DMS53 (cell line): ENCODE data around the gene SLC36A4.
"Not testable (repeated sequence)": the region's sequence is repeated elsewhere in the genome, so short reads cannot be mapped to it uniquely, and the experiment has no call there.

Experiments used
- DNase-seq: peaks from one replicate; lab custom pipeline; 2025; lab: John Stamatoyannopoulos, UW

The SLC36A4 gene

DNA sequence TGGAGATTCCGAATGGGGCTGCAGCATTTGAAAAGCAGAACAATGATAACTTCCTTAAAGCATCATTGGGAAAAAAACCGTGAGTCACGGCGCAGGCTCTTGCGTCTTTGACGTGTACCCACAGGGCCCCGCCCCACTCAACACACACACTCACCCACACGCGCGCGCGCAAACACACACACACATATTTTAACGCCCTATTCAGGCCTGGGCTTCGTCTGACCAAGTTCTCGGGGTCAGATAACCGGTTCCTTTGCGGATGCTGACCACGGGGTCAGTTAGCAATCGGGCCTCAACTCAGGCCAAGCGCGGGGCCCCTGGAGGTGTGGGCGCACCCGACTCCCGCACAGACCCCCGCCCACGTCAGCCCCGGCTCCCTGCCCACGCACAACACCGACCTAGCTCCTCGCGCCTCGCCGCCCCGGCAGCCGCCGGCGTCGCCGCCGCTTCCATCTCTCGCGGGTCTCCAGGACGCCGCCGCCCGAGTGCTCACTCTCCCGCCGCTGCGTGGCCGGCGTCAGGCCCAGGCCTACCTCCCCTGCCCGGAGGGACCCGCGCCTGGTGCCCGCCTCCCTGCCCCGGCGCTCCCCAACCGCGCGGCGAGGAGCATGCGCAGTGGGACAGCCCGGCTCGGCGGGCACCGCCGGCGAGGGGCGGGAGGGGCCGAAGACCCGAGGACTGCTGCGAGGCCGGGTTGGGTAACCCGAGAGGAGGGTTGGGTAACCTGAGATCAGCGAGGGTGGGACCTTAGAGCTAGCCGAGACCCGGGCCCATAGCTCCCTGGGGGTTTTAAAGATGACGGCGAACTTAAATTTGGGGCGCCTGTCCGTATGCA, at the start of gene SLC36A4:
SLC36A4 (minus strand) TSS at position 612 of the 835 bp plus-strand sequence; CDS start at position 453, 159 bp downstream.
- peak; percentile 100 for DNase-seq

DNA sequence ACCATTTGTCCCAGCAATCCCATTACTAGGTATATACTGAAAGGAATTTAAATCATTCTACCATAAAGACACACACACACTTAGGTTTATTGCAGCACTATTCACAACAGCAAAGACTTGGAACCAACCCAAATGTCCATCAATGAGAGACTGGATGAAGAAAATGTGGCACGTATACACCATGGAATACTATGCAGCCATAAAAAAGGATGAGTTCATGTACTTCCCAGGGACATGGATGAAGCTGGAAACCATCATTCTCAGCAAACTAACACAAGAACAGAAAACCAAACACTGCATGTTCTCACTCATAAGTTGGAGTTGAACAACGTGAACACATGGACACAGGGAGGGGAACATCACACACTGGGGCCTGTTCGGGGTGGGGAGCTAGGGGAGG, 49.0 kb upstream of the SLC36A4 start:
- not testable (repeated sequence) for DNase-seq

DNA sequence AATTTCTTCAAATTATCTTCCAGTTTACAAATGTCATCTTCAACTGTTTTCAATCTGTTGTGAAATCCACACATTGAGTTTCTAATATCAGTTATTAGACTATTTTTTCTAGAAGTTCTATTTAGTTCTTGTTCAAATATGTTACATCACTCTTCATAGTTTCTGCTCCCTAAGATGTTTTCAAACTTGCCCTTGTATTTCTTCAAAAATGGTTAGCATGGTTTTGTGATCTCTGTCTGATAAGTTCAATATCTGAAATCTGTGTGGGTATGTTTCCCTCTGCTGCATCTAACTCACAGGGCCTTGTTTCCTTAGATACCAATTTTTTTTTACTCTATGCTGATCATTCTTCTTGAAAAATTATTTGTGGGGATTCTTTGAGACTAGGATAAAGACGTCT, 46.2 kb upstream of the SLC36A4 start:
- no peak for DNase-seq

DNA sequence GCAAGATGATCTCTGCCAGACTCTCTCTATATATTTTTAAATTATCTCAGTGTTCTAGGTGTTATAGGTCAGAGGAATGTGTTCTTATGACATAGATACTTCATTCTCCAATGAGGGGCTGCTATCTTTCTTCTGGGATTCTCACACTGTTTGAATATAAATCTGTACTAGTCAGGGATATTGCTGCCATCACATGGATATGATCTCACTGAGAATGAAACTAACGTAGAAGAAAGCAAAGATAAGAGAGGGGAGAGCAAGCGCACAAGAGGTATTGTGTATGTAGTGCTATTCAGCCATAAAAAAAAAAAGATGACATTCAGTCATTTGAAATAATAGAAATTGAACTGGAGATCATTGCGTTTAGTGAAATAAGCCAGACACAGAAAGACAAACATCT, 42.2 kb upstream of the SLC36A4 start:
- no peak for DNase-seq

DNA sequence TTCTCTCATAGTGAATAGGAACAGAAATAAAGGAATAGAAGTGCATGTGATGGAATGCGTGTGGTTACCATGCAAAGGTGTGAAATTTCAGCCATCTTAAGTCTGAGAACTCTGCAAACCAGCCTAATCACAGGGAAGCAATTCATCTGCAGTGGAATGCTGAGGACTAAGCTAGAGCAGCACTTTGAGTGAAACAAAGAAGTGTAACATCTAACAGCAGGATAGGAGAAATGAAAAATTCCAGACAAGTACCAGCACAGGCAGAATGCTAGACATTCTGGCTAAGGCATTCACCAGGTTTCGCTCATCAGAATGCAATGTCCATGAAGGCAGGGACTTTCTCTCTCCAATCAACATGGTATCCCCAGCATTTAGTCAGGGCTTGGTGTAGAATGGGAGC, 41.2 kb upstream of the SLC36A4 start:
- no peak for DNase-seq

DNA sequence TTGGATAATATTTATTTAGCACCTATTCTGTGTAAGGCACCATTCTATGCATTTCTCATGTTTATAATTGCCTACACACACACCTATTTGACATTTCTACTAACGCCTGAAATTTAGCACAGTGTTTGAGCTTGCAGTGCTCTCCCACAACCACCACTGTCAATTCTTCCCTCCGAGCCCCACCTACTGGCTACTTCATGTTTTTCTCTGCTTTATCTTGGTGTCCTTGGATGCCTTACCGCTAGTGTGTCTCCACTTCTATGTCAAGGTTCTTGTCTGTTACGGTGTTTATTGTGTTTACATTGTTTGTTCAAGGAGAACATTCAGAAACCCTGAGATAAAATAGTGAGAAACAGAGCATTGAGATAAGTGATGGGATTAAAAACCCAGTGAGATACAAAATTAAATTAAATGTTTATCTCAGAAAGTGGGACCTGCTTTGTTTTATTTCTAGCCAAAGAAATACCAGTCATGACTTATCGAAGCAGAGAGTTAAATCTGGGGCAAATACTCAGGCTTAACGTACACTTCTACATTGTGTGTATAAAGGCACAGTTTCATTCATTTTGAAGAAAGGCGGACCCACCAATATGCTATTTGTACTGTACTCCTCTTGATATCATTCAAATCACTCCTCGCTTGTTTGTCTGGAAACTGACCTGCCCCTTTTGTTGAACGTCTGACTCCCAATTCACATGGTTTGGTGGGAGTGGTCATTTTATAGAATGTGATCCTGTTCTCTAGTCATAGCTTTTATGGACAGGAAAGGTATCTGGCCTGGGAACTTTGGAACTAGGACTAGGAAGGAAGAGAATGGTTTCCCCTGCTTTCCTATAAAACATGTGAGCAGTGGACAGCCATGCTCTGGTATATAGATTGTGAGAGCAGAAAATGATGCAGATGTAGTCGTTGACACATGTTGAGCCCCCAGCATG, 39.2 kb upstream of the SLC36A4 start:
- peak; percentile 36 for DNase-seq

DNA sequence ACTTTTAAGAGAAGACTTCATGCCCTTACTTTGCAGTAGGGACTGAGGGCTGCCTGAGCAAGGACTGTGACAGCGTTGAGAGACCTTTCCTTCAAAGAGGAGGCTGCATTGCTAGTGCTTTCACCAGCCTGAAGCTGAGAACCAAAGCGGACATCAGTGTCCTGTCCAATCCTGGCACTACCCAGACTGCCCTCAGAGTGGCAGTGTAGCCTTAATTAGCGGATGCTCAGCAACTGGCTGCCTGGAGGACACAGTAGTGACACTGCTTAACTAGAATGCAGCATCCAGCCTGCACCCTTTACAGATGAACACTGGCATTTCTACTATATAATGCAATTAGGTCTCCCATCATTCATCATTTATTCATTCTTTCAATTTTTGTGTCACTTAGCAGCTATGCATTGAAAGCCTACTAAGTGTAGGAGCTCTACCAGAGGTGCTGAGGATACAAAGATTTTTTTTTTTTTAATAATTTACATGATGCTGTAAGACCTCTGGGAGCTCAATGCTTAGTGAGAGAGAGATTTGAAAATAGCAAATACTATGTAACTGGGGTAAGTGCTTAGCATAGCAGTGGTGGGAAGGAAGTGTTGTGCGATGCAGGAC, 36.9 kb upstream of the SLC36A4 start:
- DNase-seq, result peak; percentile 96

DNA sequence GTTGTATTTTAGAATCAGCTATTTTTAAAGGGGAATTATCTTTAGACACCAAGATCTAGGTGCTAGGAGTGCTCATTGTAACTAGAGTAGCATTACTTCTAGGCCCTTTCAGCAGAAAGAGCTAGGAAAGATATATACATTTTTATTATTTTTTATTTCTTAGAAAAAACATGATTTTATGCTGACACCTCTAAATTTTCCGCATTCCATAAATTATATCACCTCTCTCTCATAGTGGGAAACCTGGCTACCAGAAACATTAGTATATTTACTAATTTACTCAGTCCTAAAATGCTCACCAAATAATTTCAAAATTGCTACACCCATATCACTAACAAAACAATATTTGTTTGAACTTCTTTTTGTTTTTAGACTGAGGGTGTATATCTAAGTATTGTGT, 32.1 kb upstream of the SLC36A4 start:
- DNase-seq, result no peak

DNA sequence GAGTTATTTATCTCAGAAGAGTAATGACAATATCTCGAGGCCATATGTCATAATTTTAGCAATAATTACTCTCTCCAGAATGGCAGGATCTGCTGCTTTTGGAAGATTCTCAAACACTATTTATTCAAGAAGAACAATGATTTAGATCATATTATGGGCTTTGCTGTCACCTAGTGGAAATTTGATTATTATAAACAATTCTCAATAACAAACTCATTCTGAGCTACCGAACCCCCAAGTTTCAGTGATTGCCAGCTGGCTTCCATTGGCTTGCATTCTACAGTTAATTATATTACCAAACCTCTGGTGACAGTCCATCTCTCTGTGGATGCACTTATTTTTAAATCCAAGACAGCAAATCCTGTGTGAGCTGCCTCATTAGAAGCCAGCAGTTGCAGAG, 27.9 kb upstream of the SLC36A4 start:
- DNase-seq, result peak; percentile 86

DNA sequence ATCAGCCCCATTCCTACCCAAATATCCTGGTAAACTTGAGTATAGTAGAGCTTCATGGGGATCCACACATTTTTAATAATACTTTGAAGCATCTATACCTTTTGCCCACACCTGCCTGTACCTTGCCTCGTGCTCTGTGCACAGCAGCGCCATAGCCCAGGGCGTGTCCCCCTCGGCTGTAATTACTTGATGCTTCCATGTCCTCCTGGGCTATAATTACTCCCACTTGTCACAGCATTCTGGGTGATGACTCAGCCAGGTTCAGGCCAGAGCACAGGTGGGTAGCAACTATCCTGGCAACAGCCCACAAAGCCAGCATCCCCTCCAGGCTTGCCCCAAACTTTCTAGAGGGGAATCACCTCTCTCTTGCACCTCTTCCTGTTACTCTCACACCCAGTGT, 23.7 kb upstream of the SLC36A4 start:
- peak; percentile 98 for DNase-seq

DNA sequence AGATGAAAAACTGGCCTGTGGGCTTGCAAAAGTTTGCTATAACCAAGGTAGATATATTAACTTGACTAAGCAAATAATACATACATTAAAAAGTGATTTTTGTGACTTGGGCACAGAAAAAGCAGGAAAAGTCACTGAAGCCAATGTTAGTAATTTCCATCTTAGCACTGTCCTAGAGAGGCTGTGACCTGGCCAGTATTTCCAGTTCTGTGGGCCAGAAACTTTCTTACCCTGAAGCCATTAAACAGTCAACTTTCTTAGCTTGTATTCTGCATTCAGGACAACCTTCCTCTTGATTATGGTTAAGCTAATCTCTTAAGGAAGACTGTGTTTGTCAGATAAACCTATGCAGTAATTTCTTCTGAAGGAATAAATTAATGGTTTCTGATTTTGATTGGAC, 22.3 kb upstream of the SLC36A4 start:
- peak; percentile 59 for DNase-seq

DNA sequence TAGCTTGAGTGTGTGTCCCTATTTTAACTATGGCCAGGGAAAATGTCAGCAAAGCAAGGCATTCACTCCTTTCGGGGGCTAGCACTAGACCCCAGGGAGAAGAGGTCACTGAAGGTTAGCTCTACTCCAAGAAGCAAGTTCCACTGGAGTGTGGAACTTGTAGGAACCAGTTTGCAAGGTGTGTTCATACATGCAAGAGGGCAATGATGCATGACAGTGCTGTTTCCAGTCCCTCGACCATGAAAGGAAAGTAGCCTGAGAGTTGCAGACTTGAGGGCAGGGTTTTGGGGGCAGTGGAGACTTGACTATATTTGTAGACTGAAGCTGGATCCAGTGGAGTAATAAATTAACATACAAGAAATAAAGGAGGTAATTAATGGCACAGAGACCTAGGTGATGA, 21.6 kb upstream of the SLC36A4 start:
- peak; percentile 94 for DNase-seq

DNA sequence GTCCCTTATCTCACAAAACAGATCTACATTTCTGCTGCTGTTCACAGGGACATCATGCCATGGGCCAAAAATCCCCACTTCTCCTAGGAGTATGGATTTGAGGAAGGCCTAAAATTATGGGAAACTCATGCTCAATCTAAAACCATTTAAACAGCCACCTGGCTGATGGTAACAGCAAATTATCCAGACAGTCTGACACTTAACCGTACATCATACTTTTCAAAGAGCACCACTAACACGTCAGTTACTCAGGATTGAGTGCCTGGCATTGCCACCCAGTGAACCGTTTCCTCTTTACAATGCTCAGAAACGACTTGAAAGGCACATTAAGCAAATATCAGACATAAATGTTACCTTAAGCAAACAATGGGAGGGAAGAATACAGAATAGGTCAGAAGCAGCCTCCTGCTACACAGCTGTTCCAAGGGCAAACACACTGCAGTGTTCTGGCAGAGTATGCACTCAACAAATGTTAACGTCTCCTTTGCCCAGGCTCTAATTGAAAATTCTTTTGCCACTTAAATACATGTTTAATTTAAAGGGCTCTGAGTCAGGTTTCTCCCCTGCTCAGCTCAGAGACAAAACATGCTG, 18.8 kb upstream of the SLC36A4 start:
- DNase-seq, result peak; percentile 100

DNA sequence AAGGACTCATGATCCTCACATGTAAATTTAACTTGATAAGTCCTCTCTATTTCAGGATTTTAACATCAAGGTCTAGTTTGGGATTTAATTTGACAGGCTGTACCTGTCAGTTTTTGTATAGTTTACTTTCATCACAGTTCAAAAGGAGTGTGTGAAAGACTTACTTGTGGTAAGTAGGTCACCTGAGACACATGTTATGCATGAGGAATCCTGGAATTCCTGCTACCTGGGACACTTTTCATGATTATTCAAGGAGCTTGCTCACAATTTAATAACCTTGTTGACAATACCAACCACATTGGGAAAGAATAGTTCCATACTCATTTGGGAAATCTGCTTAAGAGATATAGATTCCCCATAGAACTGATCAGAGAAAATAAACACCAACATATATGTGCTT, 15.8 kb upstream of the SLC36A4 start:
- peak; percentile 58 for DNase-seq

DNA sequence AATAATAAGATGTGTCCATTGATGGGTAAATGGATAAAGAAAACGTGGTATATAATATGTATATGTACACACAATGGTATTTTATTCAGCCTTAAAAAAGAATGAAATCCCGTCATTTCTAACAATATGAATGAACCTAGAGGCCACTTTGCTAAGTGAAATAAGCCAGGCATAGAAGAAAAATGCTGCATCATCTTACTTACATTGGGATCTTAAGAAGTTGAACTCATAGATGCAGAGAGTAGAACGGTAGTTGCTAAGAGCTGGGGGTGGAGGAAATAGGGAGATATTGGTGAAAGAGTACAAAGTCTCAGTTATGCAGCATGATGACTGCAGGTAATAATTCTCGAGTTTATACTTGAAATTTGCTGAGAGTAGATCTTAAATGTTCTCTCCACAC, 14.3 kb upstream of the SLC36A4 start:
- DNase-seq, result no peak

DNA sequence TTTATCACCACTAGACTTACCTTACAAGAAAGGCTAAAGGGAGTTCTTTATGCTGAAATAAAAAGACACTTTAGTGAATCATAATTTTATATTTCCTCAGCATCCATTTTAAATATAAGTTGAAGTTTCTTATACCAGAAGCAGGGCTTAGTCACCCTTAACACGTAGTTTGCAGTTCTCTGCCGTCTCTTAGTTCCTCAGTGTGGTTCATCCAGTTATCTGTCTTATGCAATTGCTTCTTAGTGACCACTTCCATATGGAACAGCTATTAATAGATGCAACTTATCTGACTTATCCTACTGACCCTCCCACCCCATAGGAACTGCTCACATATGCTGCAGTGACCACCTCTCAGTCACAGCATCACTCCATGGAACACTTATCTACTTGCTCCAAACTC, 11.7 kb upstream of the SLC36A4 start:
- DNase-seq, result no peak

DNA sequence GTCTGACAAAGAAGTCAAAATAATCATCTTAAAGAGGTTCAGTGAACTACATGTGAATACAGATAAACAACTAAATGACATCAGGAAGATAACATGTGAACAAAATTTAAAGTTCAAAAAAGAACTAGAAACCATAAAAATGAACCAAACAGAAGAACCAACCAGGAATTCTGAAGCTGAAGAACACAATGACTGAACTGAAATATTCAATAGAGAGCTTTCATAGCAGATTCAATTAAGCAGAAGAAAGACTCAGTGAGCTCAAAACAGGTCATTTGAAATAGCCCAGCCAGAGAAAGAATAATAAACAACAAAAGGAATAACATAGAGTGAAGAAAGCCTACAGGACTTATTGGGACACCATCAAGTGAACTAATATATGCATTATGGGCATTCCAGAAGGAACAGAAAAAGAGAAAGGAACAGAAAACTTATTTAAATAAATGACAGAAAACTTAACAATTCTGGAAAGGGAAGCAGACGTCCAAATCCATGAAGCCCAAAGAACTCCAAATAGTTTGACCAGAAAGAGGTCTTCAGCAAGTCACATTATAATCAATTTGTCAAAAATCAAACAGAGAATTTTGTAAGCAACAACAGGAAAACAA, 11.0 kb upstream of the SLC36A4 start:
- DNase-seq, result no peak

DNA sequence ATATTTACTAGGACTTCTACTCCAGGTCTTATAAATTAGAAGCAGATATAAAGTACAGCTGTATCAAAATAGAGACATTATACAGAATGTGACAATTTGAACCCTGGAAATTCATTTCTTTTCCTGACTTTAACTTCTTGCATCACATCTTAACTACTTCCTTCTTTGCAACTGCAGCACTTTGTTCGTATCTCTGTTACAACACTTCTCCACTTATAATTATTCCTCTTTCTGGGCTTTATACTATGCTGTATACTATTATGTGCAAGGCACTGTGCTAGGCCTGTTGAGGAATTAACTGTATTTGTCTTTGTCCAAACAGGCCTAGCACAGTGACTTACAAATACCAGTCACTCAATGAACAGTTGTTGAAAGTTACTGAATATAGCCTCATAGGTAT, 1.8 kb upstream of the SLC36A4 start:
- peak; percentile 43 for DNase-seq

DNA sequence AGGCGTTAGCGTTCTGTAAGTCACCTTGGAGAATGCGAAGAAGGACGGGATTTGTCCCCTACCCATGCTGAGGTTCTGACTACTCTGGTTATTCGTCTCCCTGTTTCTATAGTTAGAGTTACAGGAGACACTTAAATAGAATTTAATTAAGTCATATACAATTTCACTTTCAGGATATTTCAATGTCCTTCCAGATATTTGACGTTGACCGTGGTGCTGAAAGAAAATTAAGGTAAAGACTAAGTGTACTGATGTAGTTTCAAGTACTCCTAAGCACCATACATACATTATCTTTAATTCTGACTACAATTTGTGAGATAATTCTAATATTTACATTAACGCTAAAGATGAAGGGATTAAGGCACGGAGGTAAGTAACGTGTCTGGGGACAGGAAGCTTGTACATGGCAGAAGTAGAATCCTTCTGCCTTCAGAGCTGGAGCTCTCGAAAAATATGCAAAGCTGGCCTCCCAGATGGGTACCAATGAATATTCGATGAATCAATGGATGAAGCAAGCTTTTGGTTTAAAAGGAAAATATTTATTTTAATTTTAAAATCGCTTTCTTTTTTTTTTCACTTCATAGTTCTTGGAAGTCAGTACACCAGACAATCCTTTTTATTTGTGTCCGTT, 539 bp upstream of the SLC36A4 start:
- peak; percentile 69 for DNase-seq

DNA sequence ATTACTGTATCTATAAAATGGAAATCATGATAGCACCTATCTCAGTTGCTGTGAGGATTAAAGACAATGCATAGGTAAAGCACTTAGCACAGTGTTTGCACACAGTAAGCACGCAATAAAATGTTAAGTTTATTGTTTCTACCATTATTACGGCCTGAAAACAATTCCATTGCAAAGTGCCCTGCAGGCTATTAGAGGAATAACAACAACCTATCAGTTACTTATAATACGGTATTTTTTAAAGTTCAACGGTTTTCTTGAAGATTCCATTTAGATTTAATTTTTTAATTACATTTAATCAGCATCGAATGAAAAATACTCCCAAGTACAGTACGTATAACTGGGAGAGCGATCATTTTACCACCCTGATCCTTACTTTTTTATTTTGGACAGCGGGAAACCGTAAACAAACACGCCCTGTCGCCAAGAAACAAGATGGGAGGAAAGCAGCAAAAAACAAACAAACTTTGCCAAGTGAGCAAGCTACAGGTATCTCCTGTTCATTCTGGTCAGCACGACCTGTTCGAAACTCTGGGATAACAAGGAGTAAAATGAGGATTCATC, 893 bp downstream of the SLC36A4 start:
- DNase-seq, result peak; percentile 77
